SK-N-SH treated with all-trans-retinoic acid at 6 μM for 48 hours (cell line): ENCODE data around the gene PPT1.

Source experiments
- ARNTL ChIP-seq: fragments of 450-650 bp; formaldehyde crosslinking; IDR thresholded peaks from 2 replicates; pipeline ENCODE4 v1.5.0; 2020; ENCODE audit warnings: low read depth, mild to moderate bottlenecking, moderate library complexity, borderline replicate concordance
- BACH2 ChIP-seq: fragments of 250-450 bp; sonication (Bioruptor Pico); IDR thresholded peaks from 2 replicates; pipeline ENCODE4 v1.9.0; 2021; ENCODE audit warnings: mild to moderate bottlenecking, borderline replicate concordance
- CSDC2 ChIP-seq: fragments of 250-450 bp; sonication (Bioruptor Pico); IDR thresholded peaks from 2 replicates; pipeline ENCODE4 v1.5.0; 2020; ENCODE audit warnings: mild to moderate bottlenecking, moderate library complexity
- ISL1 ChIP-seq: fragments of 250-450 bp; sonication (Bioruptor Pico); IDR thresholded peaks from 2 replicates; pipeline ENCODE4 v2.1.2; 2022; ENCODE audit warnings: mild to moderate bottlenecking, moderate library complexity
- OSR1 ChIP-seq: fragments of 250-450 bp; sonication (Bioruptor Pico); IDR thresholded peaks from 2 replicates; pipeline ENCODE4 v1.8.0; 2022; ENCODE audit warnings: moderate library complexity, mild to moderate bottlenecking, inconsistent platforms
- RARB ChIP-seq: fragments of 250-450 bp; sonication (Bioruptor Pico); IDR thresholded peaks from 2 replicates; pipeline ENCODE4 v1.8.0; 2021; ENCODE audit warnings: mild to moderate bottlenecking, moderate library complexity
- TCF4 ChIP-seq: fragments of 250-450 bp; sonication (Bioruptor Pico); IDR thresholded peaks from 2 replicates; pipeline ENCODE4 v1.8.0; 2021; ENCODE audit warnings: mild to moderate bottlenecking, moderate library complexity, borderline replicate concordance
- ZFP30 ChIP-seq: fragments of 450-650 bp; formaldehyde crosslinking; IDR thresholded peaks from 2 replicates; pipeline ENCODE4 v1.5.0; 2022; ENCODE audit warnings: mild to moderate bottlenecking, moderate library complexity
- TF ChIP-seq, protein P1 (sequence below): fragments of 250-450 bp; sonication (Bioruptor Pico); IDR thresholded peaks from 2 replicates; pipeline ENCODE4 v1.8.0; 2020; ENCODE audit warnings: mild to moderate bottlenecking, moderate library complexity, borderline replicate concordance
- TF ChIP-seq, protein P2 (sequence below): fragments of 250-450 bp; sonication (Bioruptor Pico); IDR thresholded peaks from 2 replicates; pipeline ENCODE4 v1.5.1; 2020; ENCODE audit warnings: low read depth, mild to moderate bottlenecking, moderate library complexity

- TF ChIP-seq, protein P1, sequence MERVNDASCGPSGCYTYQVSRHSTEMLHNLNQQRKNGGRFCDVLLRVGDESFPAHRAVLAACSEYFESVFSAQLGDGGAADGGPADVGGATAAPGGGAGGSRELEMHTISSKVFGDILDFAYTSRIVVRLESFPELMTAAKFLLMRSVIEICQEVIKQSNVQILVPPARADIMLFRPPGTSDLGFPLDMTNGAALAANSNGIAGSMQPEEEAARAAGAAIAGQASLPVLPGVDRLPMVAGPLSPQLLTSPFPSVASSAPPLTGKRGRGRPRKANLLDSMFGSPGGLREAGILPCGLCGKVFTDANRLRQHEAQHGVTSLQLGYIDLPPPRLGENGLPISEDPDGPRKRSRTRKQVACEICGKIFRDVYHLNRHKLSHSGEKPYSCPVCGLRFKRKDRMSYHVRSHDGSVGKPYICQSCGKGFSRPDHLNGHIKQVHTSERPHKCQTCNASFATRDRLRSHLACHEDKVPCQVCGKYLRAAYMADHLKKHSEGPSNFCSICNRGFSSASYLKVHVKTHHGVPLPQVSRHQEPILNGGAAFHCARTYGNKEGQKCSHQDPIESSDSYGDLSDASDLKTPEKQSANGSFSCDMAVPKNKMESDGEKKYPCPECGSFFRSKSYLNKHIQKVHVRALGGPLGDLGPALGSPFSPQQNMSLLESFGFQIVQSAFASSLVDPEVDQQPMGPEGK (CRISPR knock-in tag): no peak
- no peak for TF ChIP-seq TCF4 (CRISPR knock-in tag)
- no peak for TF ChIP-seq BACH2
- TF ChIP-seq ARNTL (CRISPR knock-in tag): no peak
- no peak for TF ChIP-seq CSDC2 (CRISPR knock-in tag)
- no peak for TF ChIP-seq ZFP30 (CRISPR knock-in tag)
- no peak for TF ChIP-seq OSR1 (CRISPR knock-in tag)
- TF ChIP-seq, protein P2, sequence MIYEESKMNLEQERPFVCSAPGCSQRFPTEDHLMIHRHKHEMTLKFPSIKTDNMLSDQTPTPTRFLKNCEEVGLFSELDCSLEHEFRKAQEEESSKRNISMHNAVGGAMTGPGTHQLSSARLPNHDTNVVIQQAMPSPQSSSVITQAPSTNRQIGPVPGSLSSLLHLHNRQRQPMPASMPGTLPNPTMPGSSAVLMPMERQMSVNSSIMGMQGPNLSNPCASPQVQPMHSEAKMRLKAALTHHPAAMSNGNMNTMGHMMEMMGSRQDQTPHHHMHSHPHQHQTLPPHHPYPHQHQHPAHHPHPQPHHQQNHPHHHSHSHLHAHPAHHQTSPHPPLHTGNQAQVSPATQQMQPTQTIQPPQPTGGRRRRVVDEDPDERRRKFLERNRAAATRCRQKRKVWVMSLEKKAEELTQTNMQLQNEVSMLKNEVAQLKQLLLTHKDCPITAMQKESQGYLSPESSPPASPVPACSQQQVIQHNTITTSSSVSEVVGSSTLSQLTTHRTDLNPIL (CRISPR knock-in tag): no peak
- TF ChIP-seq ISL1 (CRISPR knock-in tag): no peak
- TF ChIP-seq RARB (CRISPR knock-in tag): no peak
Measured at GRCh38 chr1:40023379-40023944, 73.6 kb downstream of the PPT1 start.
